PFSK-1 (cell line): ENCODE measurements around the gene MCRIP2. TPM values are rescaled to one million over a fixed set of nuclear protein-coding genes. Genes with fewer than 3 reads are reported as not detected.

Source experiments
- FOXP2 ChIP-seq: optimal IDR thresholded peaks from 2 replicates; pipeline ENCODE3; 2011; ENCODE audit warnings: borderline replicate concordance, control low read depth, inconsistent platforms; ENCODE audit not compliant: insufficient read depth; ENCODE audit errors: extremely low read length, extremely low read depth
- POLR2AphosphoS5 ChIP-seq: IDR thresholded peaks from 2 replicates; pipeline ENCODE4 v1.6.1; 2012; ENCODE audit warnings: low read depth, mild to moderate bottlenecking, control low read depth, low read length, moderate library complexity
- REST ChIP-seq, 2 experiments: IDR thresholded peaks; 2 replicates each; pipeline versions ENCODE4 v1.6.1 to v1.8.0; 2011 to 2012; ENCODE audit warnings: low read depth in 2 of 2, low read length in 2 of 2, control low read depth in 1 of 2, inconsistent platforms in 1 of 2, mild to moderate bottlenecking in 1 of 2, moderate library complexity in 1 of 2; ENCODE audit not compliant: insufficient read depth in 1 of 2
- SIN3A ChIP-seq: IDR thresholded peaks from 2 replicates; pipeline ENCODE4 v1.6.1; 2012; ENCODE audit warnings: mild to moderate bottlenecking, low read length, moderate library complexity, borderline replicate concordance; ENCODE audit not compliant: insufficient read depth
- TAF1 ChIP-seq: IDR thresholded peaks from 2 replicates; pipeline ENCODE4 v1.6.1; 2012; ENCODE audit warnings: low read length, control low read depth, borderline replicate concordance; ENCODE audit not compliant: insufficient read depth
- polyA plus RNA-seq: library from polyadenylated mRNA; unstranded; fragments of >200 nt; gene quantifications from one replicate; pipeline ENCODE4 v1.2.1, GENCODE V29; 2012; ENCODE audit warnings: low read depth, missing spikeins; ENCODE audit not compliant: insufficient read length

Gene MCRIP2
- 105 TPM for polyA plus RNA-seq

GRCh38 chr16:641326-642188, at the start of gene MCRIP2:
MCRIP2 (plus strand) TSS chr16:641828; CDS start chr16:641992, 164 bp downstream.
- TF ChIP-seq TAF1 (0 out of 2 replicates have a peak, but pooled peaks have one; percentile 50), POLR2AphosphoS5 (peak; percentile 78), SIN3A (no peak)

- TF ChIP-seq FOXP2 (no peak), SIN3A (no peak), TAF1 (no peak), POLR2AphosphoS5 (no peak), REST (IDR thresholded peaks at IDR 0.05; ENCODE audit: insufficient read depth in 1 of 2, low read depth in 2 of 2, low read length in 2 of 2) (no peak)
Observed at GRCh38 chr16:591892-592517, 49.6 kb upstream of the MCRIP2 start.

- TF ChIP-seq TAF1 (no peak), SIN3A (no peak), FOXP2 (no peak), REST (IDR thresholded peaks at IDR 0.05; ENCODE audit: insufficient read depth in 1 of 2, low read depth in 2 of 2, low read length in 2 of 2) (no peak), POLR2AphosphoS5 (no peak)
Observed at GRCh38 chr16:592518-593306, 48.9 kb upstream of the MCRIP2 start.

GRCh38 chr16:593406-593805, 48.2 kb upstream of the MCRIP2 start:
- TF ChIP-seq SIN3A: no peak
- no peak for TF ChIP-seq TAF1
- TF ChIP-seq POLR2AphosphoS5: no peak
- no peak for TF ChIP-seq REST (IDR thresholded peaks at IDR 0.05; ENCODE audit: insufficient read depth in 1 of 2, low read depth in 2 of 2, low read length in 2 of 2)
- TF ChIP-seq FOXP2: no peak

GRCh38 chr16:593807-594206, 47.8 kb upstream of the MCRIP2 start:
- no peak for TF ChIP-seq POLR2AphosphoS5
- no peak for TF ChIP-seq FOXP2
- no peak for TF ChIP-seq TAF1
- TF ChIP-seq REST (IDR thresholded peaks at IDR 0.05; ENCODE audit: insufficient read depth in 1 of 2, low read depth in 2 of 2, low read length in 2 of 2): no peak
- TF ChIP-seq SIN3A: no peak
